Measurements from ENCODE around the gene ZNF155.

ZNF155 gene

DNA sequence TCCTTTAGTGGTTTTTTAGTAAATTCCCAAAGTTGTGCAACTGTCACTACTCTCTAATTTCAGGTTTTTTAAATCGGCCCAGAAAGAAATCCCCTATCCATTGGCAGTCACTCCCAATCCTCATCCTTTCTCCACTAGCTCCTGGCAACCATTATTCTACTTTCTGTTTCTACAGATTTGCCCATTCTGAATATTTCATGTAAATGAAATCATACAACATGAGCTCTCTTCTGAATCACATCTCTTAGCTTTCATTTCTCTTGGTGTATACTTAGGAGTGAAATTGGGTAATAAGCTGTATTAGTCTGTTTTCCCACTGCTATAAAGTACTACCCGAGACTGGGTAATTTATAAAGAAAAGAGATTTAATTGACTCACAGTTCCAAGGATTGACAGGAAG is 58.2 kb downstream of the ZNF155 start:
- no peak for TF ChIP-seq ZFX (IDR thresholded peaks at IDR 0.05; ENCODE audit: borderline replicate concordance)
- TF ChIP-seq, protein P1, sequence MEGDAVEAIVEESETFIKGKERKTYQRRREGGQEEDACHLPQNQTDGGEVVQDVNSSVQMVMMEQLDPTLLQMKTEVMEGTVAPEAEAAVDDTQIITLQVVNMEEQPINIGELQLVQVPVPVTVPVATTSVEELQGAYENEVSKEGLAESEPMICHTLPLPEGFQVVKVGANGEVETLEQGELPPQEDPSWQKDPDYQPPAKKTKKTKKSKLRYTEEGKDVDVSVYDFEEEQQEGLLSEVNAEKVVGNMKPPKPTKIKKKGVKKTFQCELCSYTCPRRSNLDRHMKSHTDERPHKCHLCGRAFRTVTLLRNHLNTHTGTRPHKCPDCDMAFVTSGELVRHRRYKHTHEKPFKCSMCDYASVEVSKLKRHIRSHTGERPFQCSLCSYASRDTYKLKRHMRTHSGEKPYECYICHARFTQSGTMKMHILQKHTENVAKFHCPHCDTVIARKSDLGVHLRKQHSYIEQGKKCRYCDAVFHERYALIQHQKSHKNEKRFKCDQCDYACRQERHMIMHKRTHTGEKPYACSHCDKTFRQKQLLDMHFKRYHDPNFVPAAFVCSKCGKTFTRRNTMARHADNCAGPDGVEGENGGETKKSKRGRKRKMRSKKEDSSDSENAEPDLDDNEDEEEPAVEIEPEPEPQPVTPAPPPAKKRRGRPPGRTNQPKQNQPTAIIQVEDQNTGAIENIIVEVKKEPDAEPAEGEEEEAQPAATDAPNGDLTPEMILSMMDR (IDR thresholded peaks at IDR 0.05): no peak
- H3K27ac ChIP-seq: no peak overlapping the region
